ENCODE measurements around the gene AP5B1. TPM values are rescaled to one million over a fixed set of nuclear protein-coding genes. Genes with fewer than 3 reads are reported as not detected.

The AP5B1 gene
- total RNA-seq, 3 donors from 2014 or later (not counting 1 experiment from before 2014, with no cell fraction given) = 13.9 to 22.5 (median 21.3) TPM

GRCh38 chr11:65809496-65809895 lies 28.7 kb upstream of the AP5B1 start:
- DNase-seq (no peak), ATAC-seq (no peak)
- no peaks in the 10 kb centered on the region for H3K9me3 ChIP-seq (ENCODE audit: control insufficient read depth, insufficient read depth, low read length)
- no peaks in the 10 kb centered on the region for H3K4me1 ChIP-seq (ENCODE audit: control insufficient read depth, insufficient read depth, low read length)
- H3K27me3 ChIP-seq (ENCODE audit: control insufficient read depth, insufficient read depth, low read length) = no peaks in the 10 kb centered on the region
- Mint-ChIP-seq H3K36me3 (no peaks in the 10 kb centered on the region), H3K4me1 (no peaks in the 10 kb centered on the region), H3K27me3 (ENCODE audit: low read depth in 2 of 2) (peaks cover 2 to 9% of the 10 kb centered on the region in 2 donors), H3K9me3 (no peaks in the 10 kb centered on the region), H3K27ac (no peak overlapping the region), H3K4me3 (no peak overlapping the region)
- intact Hi-C loops (cut with micrococcal nuclease) = no loop called here
- H3K27ac ChIP-seq (ENCODE audit: low read length) = no peak overlapping the region
- WGBS (ENCODE audit: insufficient coverage) = 84% methylated on average over 9 of the region's 9 CpGs
- TF ChIP-seq CTCF (IDR thresholded peaks at IDR 0.05) = no peak
- H3K36me3 ChIP-seq (ENCODE audit: control insufficient read depth, insufficient read depth, low read length) = no peaks in the 10 kb centered on the region
- H3K4me3 ChIP-seq (ENCODE audit: low read length) = no peak overlapping the region

DNA sequence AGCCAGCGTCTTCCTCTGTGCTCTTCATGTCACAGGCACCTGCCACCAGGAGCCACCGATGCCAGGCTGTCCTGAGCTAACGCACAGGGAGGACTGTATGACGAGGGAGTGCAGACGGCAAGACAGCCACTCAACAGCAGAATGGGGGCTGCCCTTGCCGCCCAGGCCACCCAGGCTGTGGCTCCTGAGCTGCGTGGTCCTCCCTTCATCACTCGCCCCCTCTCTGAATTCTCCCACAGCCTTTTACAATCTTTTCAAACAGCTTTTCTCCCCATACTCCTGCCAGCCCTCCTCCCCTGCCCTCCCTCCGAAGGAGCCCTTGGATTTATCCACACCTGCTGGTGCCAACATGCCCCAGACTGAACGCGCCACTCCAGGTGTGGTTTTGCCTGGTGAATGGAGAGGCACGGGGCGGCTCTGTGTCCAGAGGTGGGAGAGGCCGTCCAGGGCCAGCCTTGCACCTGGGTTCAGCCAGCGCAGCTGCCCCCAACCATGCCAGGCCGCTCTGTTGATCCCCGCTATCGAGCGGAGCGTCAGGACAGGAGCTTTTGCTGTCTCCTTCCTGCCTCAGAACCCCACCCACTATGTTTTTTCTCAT lies 28.1 kb upstream of the AP5B1 start:
- Mint-ChIP-seq H3K4me1 (no peaks in the 10 kb centered on the region), H3K4me3 (no peak overlapping the region), H3K36me3 (no peaks in the 10 kb centered on the region), H3K9me3 (no peaks in the 10 kb centered on the region), H3K27ac (no peak overlapping the region), H3K27me3 (ENCODE audit: low read depth in 2 of 2) (peaks cover 9 to 14% of the 10 kb centered on the region in 2 donors)
- WGBS (ENCODE audit: insufficient coverage) = 84% methylated on average over 20 of the region's 20 CpGs
- Histone ChIP-seq H3K9me3 (ENCODE audit: control insufficient read depth, insufficient read depth, low read length) (no peaks in the 10 kb centered on the region), H3K36me3 (ENCODE audit: control insufficient read depth, insufficient read depth, low read length) (no peaks in the 10 kb centered on the region), H3K4me1 (ENCODE audit: control insufficient read depth, insufficient read depth, low read length) (no peaks in the 10 kb centered on the region), H3K27ac (ENCODE audit: low read length) (no peak overlapping the region), H3K27me3 (ENCODE audit: control insufficient read depth, insufficient read depth, low read length) (peaks cover 3% of the 10 kb centered on the region), H3K4me3 (ENCODE audit: low read length) (no peak overlapping the region)
- ATAC-seq (no peak), DNase-seq (no peak)
- no peak for TF ChIP-seq CTCF (IDR thresholded peaks at IDR 0.05)
- intact Hi-C loops (cut with micrococcal nuclease) = no loop called here

DNA sequence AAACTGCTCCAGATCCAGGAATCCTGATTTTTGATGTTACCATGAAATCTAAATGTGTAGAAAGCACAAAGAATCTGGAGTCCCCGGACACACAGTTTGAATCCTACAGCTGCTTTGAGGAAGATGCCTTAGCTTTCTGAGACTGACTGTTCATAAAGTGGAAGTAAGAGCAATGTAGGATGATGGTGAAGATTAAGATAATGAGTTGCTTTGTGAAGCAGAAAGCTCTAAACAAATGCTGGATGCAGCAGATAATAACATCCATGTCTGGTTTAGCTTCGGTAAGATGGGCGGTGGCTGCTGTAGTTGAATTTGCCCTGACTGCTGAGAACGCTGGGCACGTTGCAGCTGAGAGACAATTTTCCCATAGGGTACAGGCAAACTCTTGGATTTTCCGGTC lies 26.2 kb upstream of the AP5B1 start:
- no peak overlapping the region for H3K27ac ChIP-seq (ENCODE audit: low read length)
- ATAC-seq = no peak
- 77% methylated on average over 6 of the region's 6 CpGs for WGBS (ENCODE audit: insufficient coverage)
- intact Hi-C loops (cut with micrococcal nuclease) = no loop called here
- no peaks in the 10 kb centered on the region for H3K4me1 Mint-ChIP-seq
- no peak for TF ChIP-seq CTCF (IDR thresholded peaks at IDR 0.05)
- H3K9me3 ChIP-seq (ENCODE audit: control insufficient read depth, insufficient read depth, low read length) = no peaks in the 10 kb centered on the region
- H3K4me3 Mint-ChIP-seq = no peak overlapping the region
- no peak for DNase-seq
- no peak overlapping the region for H3K4me3 ChIP-seq (ENCODE audit: low read length)
- H3K36me3 Mint-ChIP-seq = no peaks in the 10 kb centered on the region
- no peak overlapping the region for H3K27ac Mint-ChIP-seq
- H3K27me3 ChIP-seq (ENCODE audit: control insufficient read depth, insufficient read depth, low read length) = peaks cover 7% of the 10 kb centered on the region
- no peaks in the 10 kb centered on the region for H3K36me3 ChIP-seq (ENCODE audit: control insufficient read depth, insufficient read depth, low read length)
- H3K9me3 Mint-ChIP-seq = no peaks in the 10 kb centered on the region
- H3K4me1 ChIP-seq (ENCODE audit: control insufficient read depth, insufficient read depth, low read length) = no peaks in the 10 kb centered on the region
- H3K27me3 Mint-ChIP-seq (ENCODE audit: low read depth in 2 of 2) = peaks cover 22 to 23% of the 10 kb centered on the region in 2 donors

Data from natural killer cell (primary cell).